GM18508 (cell line): ENCODE measurements around the gene CCDC14.

Experiments used
- ATAC-seq: cut with Tn5 transposase; IDR thresholded peaks from one replicate; pipeline ENCODE4 v1.9.1; 2021; ENCODE audit warnings: moderate number of reproducible peaks; ENCODE audit not compliant: insufficient read depth, unreplicated experiment

The CCDC14 gene

DNA sequence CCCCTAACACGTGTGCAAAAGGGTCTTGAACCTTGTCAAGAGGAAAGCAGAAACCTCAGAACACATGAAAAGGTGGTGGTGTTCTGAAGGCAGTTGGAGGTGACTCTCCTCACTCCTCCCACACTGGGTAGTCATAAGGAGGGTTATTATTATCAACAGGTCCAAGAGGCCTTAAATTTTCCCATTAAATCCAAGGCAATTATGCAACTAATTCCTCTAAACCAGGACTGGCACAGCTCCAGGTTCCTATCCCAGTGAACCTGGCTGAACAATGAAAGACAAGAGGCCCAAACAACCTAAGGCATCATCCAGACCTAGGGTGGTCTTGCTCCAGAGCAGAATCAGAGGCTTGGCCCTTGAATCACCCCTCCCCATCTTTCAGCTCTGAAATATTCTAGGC, 91.9 kb downstream of the CCDC14 start:
- no peak for ATAC-seq

GRCh38 chr3:123864706-123865105, 96.3 kb downstream of the CCDC14 start:
- no peak for ATAC-seq
